Keratinocyte (primary cell): Measurements from ENCODE around the gene SNX8. TPM values are rescaled to one million over a fixed set of nuclear protein-coding genes. Genes with fewer than 3 reads are reported as not detected.

Source experiments
- DNase-seq: peaks from one replicate; pipeline ENCODE4 v3.0.0-alpha.2; 2011; ENCODE audit warnings: low read depth, missing footprints, low spot score
- FAIRE-seq: peaks from 2 replicates; lab custom pipeline; 2011; peaks lifted over from hg19 to GRCh38; lab: Jason Lieb, UNC
- H2AFZ ChIP-seq: 2 replicates; pipeline ENCODE4 v1.6.0; 2012; ENCODE audit warnings: low read length, control low read depth, inconsistent platforms; ENCODE audit not compliant: control insufficient read depth
- H3K27ac ChIP-seq: 2 replicates; pipeline ENCODE4 v1.5.1; 2011; ENCODE audit warnings: low read length; ENCODE audit not compliant: control insufficient read depth, insufficient read depth
- H3K27me3 ChIP-seq: 3 replicates; pipeline ENCODE4 v1.6.0; 2011; ENCODE audit warnings: low read length; ENCODE audit not compliant: control insufficient read depth, insufficient read depth; ENCODE audit errors: extremely low read depth
- H3K36me3 ChIP-seq, 2 experiments: 2 replicates in 1 of 2; 3 replicates in 1 of 2; pipeline ENCODE4 v1.5.1; 2011; ENCODE audit warnings: low read length in 2 of 2, mild to moderate bottlenecking in 1 of 2; ENCODE audit not compliant: control insufficient read depth in 2 of 2, insufficient read depth in 2 of 2; ENCODE audit errors: extremely low read depth in 1 of 2
- H3K4me1 ChIP-seq: 3 replicates; pipeline ENCODE4 v1.5.1; 2011; ENCODE audit warnings: low read length; ENCODE audit not compliant: control insufficient read depth, insufficient read depth; ENCODE audit errors: extremely low read depth
- H3K4me2 ChIP-seq: 3 replicates; pipeline ENCODE4 v1.6.0; 2011; ENCODE audit warnings: low read depth, low read length; ENCODE audit not compliant: control insufficient read depth, insufficient read depth; ENCODE audit errors: extremely low read depth
- H3K4me3 ChIP-seq, 3 experiments: fragments of 200-600 bp in 1 of 3; sonication (generic) in 1 of 3; 2 replicates in 2 of 3; 3 replicates in 1 of 3; pipeline ENCODE4 v1.5.1; 2011 to 2016; ENCODE audit warnings: low read length in 3 of 3, mild to moderate bottlenecking in 3 of 3, control low read depth in 2 of 3, inconsistent platforms in 1 of 3, low read depth in 1 of 3, mixed read lengths in 1 of 3, mixed run types in 1 of 3, moderate library complexity in 1 of 3; ENCODE audit not compliant: control insufficient read depth in 2 of 3, insufficient read depth in 2 of 3; ENCODE audit errors: extremely low read depth in 1 of 3
- H3K79me2 ChIP-seq: 2 replicates; pipeline ENCODE4 v1.6.0; 2012; ENCODE audit warnings: low read length; ENCODE audit not compliant: control insufficient read depth, insufficient read depth
- H3K9ac ChIP-seq: 3 replicates; pipeline ENCODE4 v1.6.0; 2011; ENCODE audit warnings: low read length; ENCODE audit not compliant: control insufficient read depth, insufficient read depth; ENCODE audit errors: extremely low read depth
- H3K9me1 ChIP-seq: 3 replicates; pipeline ENCODE4 v1.6.0; 2011; ENCODE audit warnings: low read length; ENCODE audit not compliant: control insufficient read depth, insufficient read depth; ENCODE audit errors: extremely low read depth
- H3K9me3 ChIP-seq: 2 replicates; pipeline ENCODE4 v1.5.1; 2012; ENCODE audit warnings: low read depth, low read length; ENCODE audit not compliant: control insufficient read depth
- H4K20me1 ChIP-seq: 3 replicates; pipeline ENCODE4 v1.6.0; 2011; ENCODE audit warnings: low read length; ENCODE audit not compliant: control insufficient read depth, insufficient read depth; ENCODE audit errors: extremely low read depth
- CTCF ChIP-seq, 3 experiments: IDR thresholded peaks in 1 of 3; conservative IDR thresholded peaks in 1 of 3; optimal IDR thresholded peaks in 1 of 3; 2 replicates in 2 of 3; 3 replicates in 1 of 3; pipeline versions ENCODE3 to v1.5.1; 2011; ENCODE audit warnings: low read length in 3 of 3, mild to moderate bottlenecking in 3 of 3, moderate library complexity in 2 of 3, control low read depth in 1 of 3, inconsistent platforms in 1 of 3; ENCODE audit not compliant: insufficient read depth in 2 of 3; ENCODE audit errors: extremely low read depth in 1 of 3
- EZH2 ChIP-seq: IDR thresholded peaks from one replicate; pipeline ENCODE4 v1.6.1; 2012; ENCODE audit warnings: inconsistent platforms, mild to moderate bottlenecking, low read length, moderate library complexity
- dilution Hi-C: fragments of 300-500 bp; cut with MboI; formaldehyde crosslinking; loops from one replicate; pipeline ENCODE4 v1.7.0; 2020; ENCODE audit warnings: low sequenced_read_pairs; ENCODE audit not compliant: extremely low pct_ligation_motif_present
- polyA plus RNA-seq, 5 experiments: library from polyadenylated mRNA; depleted of rRNA in 3 of 5; stranded (reverse) in 3 of 5; stranded (forward) in 1 of 5; unstranded in 1 of 5; fragments of >200 nt; gene quantifications; 1 replicate in 1 of 5; 2 replicates in 3 of 5; 3 replicates in 1 of 5; pipeline versions ENCODE4 v1.2.1 to v1.2.3, GENCODE V29; 2011 to 2012; ENCODE audit warnings: missing spikeins in 2 of 5, low read depth in 1 of 5, low replicate concordance in 1 of 5

The SNX8 gene
- polyA plus RNA-seq, 1 donor (not counting 4 experiments of a cell fraction or from before 2014, with no cell fraction given), result 24.2 TPM

- Histone ChIP-seq H3K79me2 (peaks cover 5% of the 10 kb centered on the region), H3K4me1 (peaks cover 22% of the 10 kb centered on the region), H3K9ac (no peak overlapping the region), H2AFZ (no peak overlapping the region), H3K4me2 (no peak overlapping the region), H3K36me3 (peaks cover 0 to 6% of the 10 kb centered on the region in 2 experiments), H3K9me3 (no peaks in the 10 kb centered on the region), H4K20me1 (no peaks in the 10 kb centered on the region), H3K4me3 (no peak overlapping the region), H3K27me3 (no peaks in the 10 kb centered on the region), H3K9me1 (peaks cover 2% of the 10 kb centered on the region), H3K27ac (no peak overlapping the region)
- DNase-seq, result no peak
- dilution Hi-C loops, result no loop called here
- TF ChIP-seq CTCF (optimal IDR thresholded peaks at IDR 0.05 in 1 of 3, IDR thresholded peaks at IDR 0.05 in 1 of 3, conservative IDR thresholded peaks at IDR 0.05 in 1 of 3; ENCODE audit: extremely low read depth in 1 of 3, insufficient read depth in 2 of 3, low read length in 3 of 3), result peak; percentile 55 to 72 (median 61)
- TF ChIP-seq EZH2, result no peak
- no peak for FAIRE-seq
Measured at GRCh38 chr7:2247141-2247995, 66.9 kb downstream of the SNX8 start.

- DNase-seq (no peak), FAIRE-seq (no peak)
- Histone ChIP-seq H4K20me1 (no peaks in the 10 kb centered on the region), H3K4me3 (no peak overlapping the region), H3K9me3 (no peaks in the 10 kb centered on the region), H3K4me2 (no peak overlapping the region), H3K9ac (no peak overlapping the region), H3K79me2 (peaks cover 15% of the 10 kb centered on the region), H3K9me1 (peaks cover 2% of the 10 kb centered on the region), H2AFZ (no peak overlapping the region), H3K27me3 (no peaks in the 10 kb centered on the region), H3K36me3 (peaks cover 0 to 6% of the 10 kb centered on the region in 2 experiments), H3K4me1 (peaks cover 22% of the 10 kb centered on the region), H3K27ac (no peak overlapping the region)
- dilution Hi-C loops, result no loop called here
- TF ChIP-seq EZH2, result no peak
- no peak for TF ChIP-seq CTCF (optimal IDR thresholded peaks at IDR 0.05 in 1 of 3, IDR thresholded peaks at IDR 0.05 in 1 of 3, conservative IDR thresholded peaks at IDR 0.05 in 1 of 3; ENCODE audit: extremely low read depth in 1 of 3, insufficient read depth in 2 of 3, low read length in 3 of 3)
Measured at GRCh38 chr7:2245883-2246675, 68.2 kb downstream of the SNX8 start.
